T47D (cell line): Measurements from ENCODE around the gene ANKRD33B.
A peak's percentile ranks its signal among the peaks of the same experiment; 100 is the strongest.

Experiments used
- DNase-seq, 2 experiments: peaks; one replicate each; pipeline versions ENCODE4 v3.0.0 to v3.0.0-alpha.2; 2011 to 2012; ENCODE audit warnings: low read depth in 1 of 2, low spot score in 1 of 2
- JUND ChIP-seq: IDR thresholded peaks from 2 replicates; pipeline ENCODE4 v1.6.1; 2012; ENCODE audit warnings: low read depth
- in situ Hi-C: cut with HindIII; loops from 2 replicates; pipeline ENCODE4 v1.10.0; 2016; ENCODE audit warnings: low sequenced_read_pairs, low pct_unique_long_range_greater_than_20kb

The ANKRD33B gene

DNA sequence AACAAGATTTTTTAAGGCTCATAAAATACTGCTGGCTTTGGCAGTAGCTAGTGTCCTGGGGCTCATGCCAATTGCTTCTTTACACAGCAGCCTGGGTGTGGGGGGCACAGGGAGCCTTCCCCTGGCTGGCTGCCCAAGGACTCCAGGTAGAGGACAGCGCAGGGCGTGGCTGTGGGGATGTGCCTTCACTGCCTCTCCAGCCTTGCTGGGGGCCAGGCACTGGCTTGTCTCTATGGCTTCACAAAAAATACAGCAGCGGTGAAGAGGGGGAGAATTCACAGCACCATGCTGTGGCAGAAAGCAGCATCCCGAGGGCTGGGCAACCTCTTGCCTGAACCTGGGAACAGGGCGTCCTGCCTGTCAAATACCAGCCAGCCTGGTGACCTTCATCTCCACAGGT, 139.8 kb downstream of the ANKRD33B start:
- DNase-seq = peak in 1 of 2 experiments; percentile 23
- in situ Hi-C loops = no loop called here
- TF ChIP-seq JUND = no peak

GRCh38 chr5:10704949-10705621, 141.2 kb downstream of the ANKRD33B start:
- no peak for TF ChIP-seq JUND
- DNase-seq = no peak
- in situ Hi-C loops = no loop called here

DNA sequence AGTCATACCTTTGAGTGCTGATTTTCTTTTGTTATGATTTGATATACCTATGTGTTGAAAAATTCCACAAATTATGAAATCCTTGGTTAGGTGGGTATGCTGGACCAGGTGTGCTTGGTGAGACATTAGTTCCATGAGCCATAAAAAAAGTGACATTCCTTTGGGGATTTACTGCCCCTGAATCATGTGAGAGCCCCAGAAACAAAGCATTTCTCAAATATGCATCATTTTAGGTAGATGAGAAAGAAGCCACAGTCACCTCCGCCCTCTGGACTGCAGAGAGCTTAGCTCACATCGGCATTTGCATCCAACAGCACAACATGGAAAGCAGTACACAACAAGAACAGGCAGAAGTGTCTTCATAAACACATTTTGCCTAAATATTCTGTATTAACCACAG, 141.9 kb downstream of the ANKRD33B start:
- TF ChIP-seq JUND = no peak
- in situ Hi-C loops = no loop called here
- no peak for DNase-seq

- DNase-seq = no peak
- no peak for TF ChIP-seq JUND
- in situ Hi-C loops = no loop called here
Measured at GRCh38 chr5:10706326-10706725, 142.5 kb downstream of the ANKRD33B start.
